GM18867 (cell line): ENCODE data around the gene UQCR10.

Experiments used
- ATAC-seq: cut with Tn5 transposase; IDR thresholded peaks from one replicate; pipeline ENCODE4 v1.9.1; 2021; ENCODE audit warnings: mild to moderate bottlenecking, moderate library complexity; ENCODE audit not compliant: unreplicated experiment

The UQCR10 gene

GRCh38 chr22:29767171-29768051 lies at the start of gene UQCR10:
UQCR10 (plus strand) TSS chr22:29767369; CDS start chr22:29767399, 30 bp downstream.
- ATAC-seq = peak; percentile 70

- no peak for ATAC-seq
Measured at GRCh38 chr22:29717789-29718188, 49.4 kb upstream of the UQCR10 start.

GRCh38 chr22:29718949-29719898 lies 47.9 kb upstream of the UQCR10 start:
- no peak for ATAC-seq

GRCh38 chr22:29719899-29720645 lies 47.1 kb upstream of the UQCR10 start, which contains the start of gene CABP7:
CABP7 (plus strand) TSS chr22:29720003; CDS start chr22:29720425, 422 bp downstream.
- no peak for ATAC-seq

- ATAC-seq = no peak
Measured at GRCh38 chr22:29720811-29721323, 46.3 kb upstream of the UQCR10 start.

- no peak for ATAC-seq
Measured at GRCh38 chr22:29722151-29722550, 45.0 kb upstream of the UQCR10 start.

GRCh38 chr22:29722587-29722986 lies 44.6 kb upstream of the UQCR10 start:
- ATAC-seq = no peak

- ATAC-seq = no peak
Measured at GRCh38 chr22:29723766-29724165, 43.4 kb upstream of the UQCR10 start.

- ATAC-seq = no peak
Measured at GRCh38 chr22:29724843-29725242, 42.3 kb upstream of the UQCR10 start.

GRCh38 chr22:29726106-29726505 lies 41.1 kb upstream of the UQCR10 start:
- ATAC-seq = no peak

- ATAC-seq = no peak
Measured at GRCh38 chr22:29726512-29727130, 40.5 kb upstream of the UQCR10 start.

GRCh38 chr22:29727131-29727523 lies 40.0 kb upstream of the UQCR10 start:
- no peak for ATAC-seq

GRCh38 chr22:29729161-29729560 lies 38.0 kb upstream of the UQCR10 start:
- ATAC-seq = no peak

- no peak for ATAC-seq
Measured at GRCh38 chr22:29731058-29731850, 35.9 kb upstream of the UQCR10 start.

GRCh38 chr22:29732883-29733282 lies 34.3 kb upstream of the UQCR10 start:
- ATAC-seq = no peak

GRCh38 chr22:29733362-29734201 lies 33.6 kb upstream of the UQCR10 start:
- ATAC-seq = no peak

GRCh38 chr22:29734406-29734805 lies 32.8 kb upstream of the UQCR10 start:
- no peak for ATAC-seq

GRCh38 chr22:29734838-29735237 lies 32.3 kb upstream of the UQCR10 start:
- ATAC-seq = no peak
